Esophagus muscularis mucosa (tissue), 4 donors: Measurements from ENCODE around the gene THOP1. TPM values are rescaled to one million over a fixed set of nuclear protein-coding genes. Genes with fewer than 3 reads are reported as not detected.

Experiments used
- DNase-seq: peaks from one replicate; pipeline ENCODE4 v3.0.0-alpha.2; 2017; ENCODE audit errors: extremely low spot score
- H3K27ac ChIP-seq, 4 donors: fragments of 200-600 bp; sonication (generic); replicated peaks in 1 of 4; 1 replicate in 3 of 4; 2 replicates in 1 of 4; pipeline ENCODE4 v1.5.1; 2016 to 2019; ENCODE audit warnings: mild to moderate bottlenecking in 1 of 4
- H3K27me3 ChIP-seq, 4 donors: fragments of 200-600 bp; sonication (generic); one replicate each; pipeline versions ENCODE4 v1.5.1 to v1.6.0; 2016 to 2019
- H3K36me3 ChIP-seq, 4 donors: fragments of 200-600 bp; sonication (generic); one replicate each; pipeline ENCODE4 v1.5.1; 2016 to 2019
- H3K4me1 ChIP-seq, 4 donors: fragments of 200-600 bp; sonication (generic); one replicate each; pipeline ENCODE4 v1.5.1; 2016 to 2019
- H3K4me3 ChIP-seq, 4 donors: fragments of 200-600 bp; sonication (generic); 1 replicate in 2 of 4; 2 replicates in 2 of 4; pipeline ENCODE4 v1.5.1; 2016 to 2019; ENCODE audit warnings: mild to moderate bottlenecking in 4 of 4, moderate library complexity in 1 of 4
- H3K9me3 ChIP-seq, 4 donors: fragments of 200-600 bp; sonication (generic); 1 replicate in 3 of 4; 2 replicates in 1 of 4; pipeline ENCODE4 v1.5.1; 2016 to 2019
- CTCF ChIP-seq, 3 experiments: fragments of 200-600 bp in 2 of 3; fragments of 450-650 bp in 1 of 3; sonication (generic) in 2 of 3; IDR thresholded peaks; one replicate each; pipeline ENCODE4 v1.5.1; 2017 to 2019; ENCODE audit warnings: antibody characterized with exemption in 3 of 3, mild to moderate bottlenecking in 2 of 3, moderate library complexity in 1 of 3
- EP300 ChIP-seq: sonication (generic); formaldehyde crosslinking; IDR thresholded peaks from one replicate; pipeline ENCODE4 v1.6.1; 2017; ENCODE audit warnings: antibody characterized with exemption
- POLR2A ChIP-seq: fragments of 450-650 bp; IDR thresholded peaks from one replicate; pipeline ENCODE4 v1.6.1; 2017; ENCODE audit warnings: antibody characterized with exemption, moderate library complexity, mild to moderate bottlenecking, low read depth
- POLR2AphosphoS5 ChIP-seq, 2 donors: sonication (generic); formaldehyde crosslinking; IDR thresholded peaks; one replicate each; pipeline ENCODE4 v1.6.1; 2017; ENCODE audit warnings: antibody characterized with exemption in 2 of 2
- WGBS: methylation state at CpG from one replicate; pipeline ENCODE4 v1.1.5; 2018; 5-methylcytosine and 5-hydroxymethylcytosine counted together
- intact Hi-C: fragments of 100-400 bp; cut with DNase I; formaldehyde crosslinking; loops from one replicate; pipeline ENCODE4 v1.15.1; 2023
- total RNA-seq, 4 donors: library from RNA; depleted of rRNA; stranded (reverse); fragments of >200 nt; gene quantifications; one replicate each; pipeline versions ENCODE4 v1.1.0 to v1.2.1, GENCODE V29; 2016

THOP1 gene
- total RNA-seq, 4 donors from 2014 or later, result 22.8 to 65.3 (median 42.4) TPM

GRCh38 chr19:2756921-2757881 is 28.1 kb upstream of the THOP1 start:
- TF ChIP-seq POLR2AphosphoS5 (IDR thresholded peaks at IDR 0.05) (no peak), CTCF (IDR thresholded peaks at IDR 0.05) (no peak), EP300 (no peak), POLR2A (no peak)
- no peaks in the 10 kb centered on the region for H3K27me3 ChIP-seq
- intact Hi-C loops, result no loop called here
- no peaks in the 10 kb centered on the region for H3K4me1 ChIP-seq
- DNase-seq, result no peak
- no peaks in the 10 kb centered on the region for H3K9me3 ChIP-seq
- no peak overlapping the region for H3K4me3 ChIP-seq
- peaks cover 54 to 95% (median 84%) of the 10 kb centered on the region in 4 donors for H3K36me3 ChIP-seq
- 90% methylated on average over 35 of the region's 48 CpGs for WGBS
- no peak overlapping the region for H3K27ac ChIP-seq

DNA sequence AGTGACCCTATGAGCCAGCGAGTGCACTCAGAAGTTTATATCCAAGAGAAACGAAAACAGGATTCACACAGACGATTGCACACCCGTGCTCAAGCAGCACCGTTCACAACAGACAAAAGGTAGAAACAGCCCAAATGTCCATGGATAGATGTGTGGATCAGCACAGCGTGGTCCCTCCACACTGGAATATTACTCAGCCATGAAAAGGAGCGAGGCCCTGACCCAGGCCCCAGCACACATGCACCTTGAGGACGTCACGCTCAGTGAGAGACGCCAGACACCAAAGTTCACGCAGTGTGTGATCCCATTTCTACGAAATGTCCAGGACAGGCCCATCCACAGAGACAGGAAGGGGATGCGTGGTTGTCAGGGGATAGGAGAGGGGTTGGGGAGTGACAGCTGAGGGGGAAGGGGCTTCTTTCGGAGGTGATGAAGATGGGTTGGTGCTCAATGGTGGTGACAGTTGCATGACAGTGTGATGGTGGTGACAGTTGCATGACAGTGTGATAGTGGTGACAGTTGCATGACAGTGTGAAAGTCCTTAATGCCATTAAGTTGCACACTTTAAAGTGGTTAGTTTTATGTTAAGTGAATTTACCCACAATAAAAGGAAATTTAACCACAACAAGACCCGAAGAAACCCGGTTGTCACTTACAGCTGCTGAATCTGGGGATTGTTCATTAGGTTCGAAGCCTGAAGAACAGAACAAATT is 26.5 kb upstream of the THOP1 start:
- DNase-seq, result no peak
- no peaks in the 10 kb centered on the region for H3K4me1 ChIP-seq
- TF ChIP-seq POLR2A, result no peak
- no peak for TF ChIP-seq POLR2AphosphoS5 (IDR thresholded peaks at IDR 0.05)
- TF ChIP-seq EP300, result no peak
- no peak for TF ChIP-seq CTCF (IDR thresholded peaks at IDR 0.05)
- no peaks in the 10 kb centered on the region for H3K9me3 ChIP-seq
- intact Hi-C loops, result no loop called here
- H3K36me3 ChIP-seq, result peaks cover 69 to 100% (median 96%) of the 10 kb centered on the region in 4 donors
- no peak overlapping the region for H3K27ac ChIP-seq
- no peaks in the 10 kb centered on the region for H3K27me3 ChIP-seq
- no peak overlapping the region for H3K4me3 ChIP-seq
- WGBS, result 95% methylated on average over 17 of the region's 17 CpGs

GRCh38 chr19:2759362-2759761 is 25.9 kb upstream of the THOP1 start:
- intact Hi-C loops, result no loop called here
- no peak overlapping the region for H3K4me3 ChIP-seq

GRCh38 chr19:2759965-2760364 is 25.3 kb upstream of the THOP1 start:
- 99% methylated on average over 7 of the region's 7 CpGs for WGBS

More at GRCh38 chr19:2759362-2759761, 25.9 kb upstream of the THOP1 start:
- Histone ChIP-seq H3K36me3 (peaks cover 63 to 100% (median 96%) of the 10 kb centered on the region in 4 donors), H3K9me3 (no peaks in the 10 kb centered on the region), H3K27ac (no peak overlapping the region), H3K4me1 (no peaks in the 10 kb centered on the region), H3K27me3 (no peaks in the 10 kb centered on the region)
- WGBS, result 96% methylated on average over 17 of the region's 17 CpGs
- DNase-seq, result no peak
- TF ChIP-seq EP300 (no peak), POLR2A (no peak), CTCF (IDR thresholded peaks at IDR 0.05) (no peak), POLR2AphosphoS5 (IDR thresholded peaks at IDR 0.05) (no peak)

More at GRCh38 chr19:2759965-2760364, 25.3 kb upstream of the THOP1 start:
- DNase-seq, result no peak
- H3K27me3 ChIP-seq, result no peaks in the 10 kb centered on the region
- H3K36me3 ChIP-seq, result peaks cover 60 to 100% (median 96%) of the 10 kb centered on the region in 4 donors
- H3K27ac ChIP-seq, result no peak overlapping the region
- H3K4me3 ChIP-seq, result no peak overlapping the region
- H3K9me3 ChIP-seq, result no peaks in the 10 kb centered on the region
- intact Hi-C loops, result no loop called here
- no peaks in the 10 kb centered on the region for H3K4me1 ChIP-seq
- no peak for TF ChIP-seq EP300
- TF ChIP-seq POLR2A, result no peak
- TF ChIP-seq POLR2AphosphoS5 (IDR thresholded peaks at IDR 0.05), result no peak
- no peak for TF ChIP-seq CTCF (IDR thresholded peaks at IDR 0.05)
